ENCODE data around the gene JAKMIP3. TPM values are rescaled to one million over a fixed set of nuclear protein-coding genes. Genes with fewer than 3 reads are reported as not detected.

JAKMIP3 gene
- total and polyA plus RNA-seq, 10 of the 15 experiments (the other 5 are each of a cell fraction or from before 2014, with no cell fraction given) = 0.01 TPM; not detected in 7

DNA sequence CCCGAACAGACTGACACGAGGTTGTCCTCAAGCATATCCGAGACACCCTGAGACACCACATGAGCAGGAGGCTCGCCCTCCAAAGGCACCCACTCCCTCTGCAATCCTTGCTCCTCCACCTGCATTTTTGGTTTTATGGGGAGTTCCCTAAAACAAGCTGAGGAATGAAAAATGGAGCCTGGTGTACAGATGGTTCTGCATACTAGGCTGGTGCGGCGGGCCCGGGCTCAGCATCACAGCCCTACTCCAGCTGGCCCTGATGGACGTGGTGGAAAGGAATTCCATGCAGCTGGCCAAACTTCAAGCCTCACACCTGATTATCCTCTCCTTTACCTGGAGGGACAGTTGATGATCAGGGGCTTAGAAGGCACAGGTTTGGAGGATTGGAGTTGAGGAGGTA, 30.3 kb upstream of the JAKMIP3 start:
- Histone ChIP-seq H3K9me3 (replicated peaks; ENCODE audit: control insufficient read depth, insufficient read depth, low read length) (no peaks in the 10 kb centered on the region), H3K4me1 (ENCODE audit: control insufficient read depth, insufficient read depth, low read length) (no peaks in the 10 kb centered on the region), H3K27ac (ENCODE audit: control insufficient read depth, insufficient read depth) (no peak overlapping the region), H3K4me2 (ENCODE audit: control insufficient read depth, insufficient read depth) (no peak overlapping the region), H3K27me3 (replicated peaks in 1 of 2; ENCODE audit: control insufficient read depth in 2 of 2, insufficient read depth in 2 of 2, low read length in 1 of 2) (peaks cover 2 to 4% of the 10 kb centered on the region in 2 experiments; a peak in 3 of 4 replicates), H3K79me2 (ENCODE audit: control insufficient read depth, insufficient read depth, low read length) (no peaks in the 10 kb centered on the region), H4K20me1 (ENCODE audit: control insufficient read depth, insufficient read depth) (no peaks in the 10 kb centered on the region), H3K4me3 (no peak overlapping the region), H3K9ac (ENCODE audit: control insufficient read depth, insufficient read depth, low read length) (no peak overlapping the region), H2AFZ (ENCODE audit: control insufficient read depth, low read depth, low read length) (no peak overlapping the region), H3K36me3 (ENCODE audit: control insufficient read depth in 2 of 2, insufficient read depth in 2 of 2, low read length in 1 of 2) (no peaks in the 10 kb centered on the region)
- in situ Hi-C loops (cut with MboI) = no loop called here
- ATAC-seq (no peak), DNase-seq (ENCODE audit: low read depth, low spot score) (no peak), FAIRE-seq (no peak)
- intact Hi-C loops (cut with micrococcal nuclease; ENCODE audit: unreplicated experiment) = no loop called here
- BruUV-seq (replicated peaks) = no TSS peak
- 44% methylated on average over 8 of the region's 8 CpGs for WGBS (ENCODE audit: insufficient coverage, insufficient replicate concordance, low lambda C conversion rate, missing lambda C conversion rate)
- POLR2A ChIA-PET = no interaction called here
- SMC1A ChIA-PET (ENCODE audit: uncharacterized antibody, unreplicated experiment) = no interaction called here
- CTCF ChIA-PET = no interaction called here
- RAD21 ChIA-PET (ENCODE audit: unreplicated experiment) = no interaction called here
- TF ChIP-seq DPF2 (IDR thresholded peaks at IDR 0.05) (no peak), NFYA (IDR thresholded peaks at IDR 0.05; ENCODE audit: borderline replicate concordance, low read depth, low read length) (no peak), CHD4 (IDR thresholded peaks at IDR 0.05) (no peak), CREB1 (IDR thresholded peaks at IDR 0.05; ENCODE audit: low read depth) (no peak), ESRRA (IDR thresholded peaks at IDR 0.05; ENCODE audit: low read length) (no peak), MEF2B (IDR thresholded peaks at IDR 0.05; ENCODE audit: partially characterized antibody, poor library complexity, severe bottlenecking) (no peak), BMI1 (IDR thresholded peaks at IDR 0.05; ENCODE audit: borderline replicate concordance) (no peak), ZNF622 (IDR thresholded peaks at IDR 0.05) (no peak), BHLHE40 (IDR thresholded peaks at IDR 0.05; ENCODE audit: borderline replicate concordance in 1 of 2, low read depth in 2 of 2, low read length in 1 of 2) (no peak), ZNF217 (IDR thresholded peaks at IDR 0.05) (no peak)
- TF ChIP-seq, protein P1, sequence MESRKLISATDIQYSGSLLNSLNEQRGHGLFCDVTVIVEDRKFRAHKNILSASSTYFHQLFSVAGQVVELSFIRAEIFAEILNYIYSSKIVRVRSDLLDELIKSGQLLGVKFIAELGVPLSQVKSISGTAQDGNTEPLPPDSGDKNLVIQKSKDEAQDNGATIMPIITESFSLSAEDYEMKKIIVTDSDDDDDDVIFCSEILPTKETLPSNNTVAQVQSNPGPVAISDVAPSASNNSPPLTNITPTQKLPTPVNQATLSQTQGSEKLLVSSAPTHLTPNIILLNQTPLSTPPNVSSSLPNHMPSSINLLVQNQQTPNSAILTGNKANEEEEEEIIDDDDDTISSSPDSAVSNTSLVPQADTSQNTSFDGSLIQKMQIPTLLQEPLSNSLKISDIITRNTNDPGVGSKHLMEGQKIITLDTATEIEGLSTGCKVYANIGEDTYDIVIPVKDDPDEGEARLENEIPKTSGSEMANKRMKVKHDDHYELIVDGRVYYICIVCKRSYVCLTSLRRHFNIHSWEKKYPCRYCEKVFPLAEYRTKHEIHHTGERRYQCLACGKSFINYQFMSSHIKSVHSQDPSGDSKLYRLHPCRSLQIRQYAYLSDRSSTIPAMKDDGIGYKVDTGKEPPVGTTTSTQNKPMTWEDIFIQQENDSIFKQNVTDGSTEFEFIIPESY (IDR thresholded peaks at IDR 0.05) = no peak
- TF ChIP-seq, protein P2, sequence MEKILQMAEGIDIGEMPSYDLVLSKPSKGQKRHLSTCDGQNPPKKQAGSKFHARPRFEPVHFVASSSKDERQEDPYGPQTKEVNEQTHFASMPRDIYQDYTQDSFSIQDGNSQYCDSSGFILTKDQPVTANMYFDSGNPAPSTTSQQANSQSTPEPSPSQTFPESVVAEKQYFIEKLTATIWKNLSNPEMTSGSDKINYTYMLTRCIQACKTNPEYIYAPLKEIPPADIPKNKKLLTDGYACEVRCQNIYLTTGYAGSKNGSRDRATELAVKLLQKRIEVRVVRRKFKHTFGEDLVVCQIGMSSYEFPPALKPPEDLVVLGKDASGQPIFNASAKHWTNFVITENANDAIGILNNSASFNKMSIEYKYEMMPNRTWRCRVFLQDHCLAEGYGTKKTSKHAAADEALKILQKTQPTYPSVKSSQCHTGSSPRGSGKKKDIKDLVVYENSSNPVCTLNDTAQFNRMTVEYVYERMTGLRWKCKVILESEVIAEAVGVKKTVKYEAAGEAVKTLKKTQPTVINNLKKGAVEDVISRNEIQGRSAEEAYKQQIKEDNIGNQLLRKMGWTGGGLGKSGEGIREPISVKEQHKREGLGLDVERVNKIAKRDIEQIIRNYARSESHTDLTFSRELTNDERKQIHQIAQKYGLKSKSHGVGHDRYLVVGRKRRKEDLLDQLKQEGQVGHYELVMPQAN (conservative IDR thresholded peaks at IDR 0.05) = no peak
- TF ChIP-seq, protein P3, sequence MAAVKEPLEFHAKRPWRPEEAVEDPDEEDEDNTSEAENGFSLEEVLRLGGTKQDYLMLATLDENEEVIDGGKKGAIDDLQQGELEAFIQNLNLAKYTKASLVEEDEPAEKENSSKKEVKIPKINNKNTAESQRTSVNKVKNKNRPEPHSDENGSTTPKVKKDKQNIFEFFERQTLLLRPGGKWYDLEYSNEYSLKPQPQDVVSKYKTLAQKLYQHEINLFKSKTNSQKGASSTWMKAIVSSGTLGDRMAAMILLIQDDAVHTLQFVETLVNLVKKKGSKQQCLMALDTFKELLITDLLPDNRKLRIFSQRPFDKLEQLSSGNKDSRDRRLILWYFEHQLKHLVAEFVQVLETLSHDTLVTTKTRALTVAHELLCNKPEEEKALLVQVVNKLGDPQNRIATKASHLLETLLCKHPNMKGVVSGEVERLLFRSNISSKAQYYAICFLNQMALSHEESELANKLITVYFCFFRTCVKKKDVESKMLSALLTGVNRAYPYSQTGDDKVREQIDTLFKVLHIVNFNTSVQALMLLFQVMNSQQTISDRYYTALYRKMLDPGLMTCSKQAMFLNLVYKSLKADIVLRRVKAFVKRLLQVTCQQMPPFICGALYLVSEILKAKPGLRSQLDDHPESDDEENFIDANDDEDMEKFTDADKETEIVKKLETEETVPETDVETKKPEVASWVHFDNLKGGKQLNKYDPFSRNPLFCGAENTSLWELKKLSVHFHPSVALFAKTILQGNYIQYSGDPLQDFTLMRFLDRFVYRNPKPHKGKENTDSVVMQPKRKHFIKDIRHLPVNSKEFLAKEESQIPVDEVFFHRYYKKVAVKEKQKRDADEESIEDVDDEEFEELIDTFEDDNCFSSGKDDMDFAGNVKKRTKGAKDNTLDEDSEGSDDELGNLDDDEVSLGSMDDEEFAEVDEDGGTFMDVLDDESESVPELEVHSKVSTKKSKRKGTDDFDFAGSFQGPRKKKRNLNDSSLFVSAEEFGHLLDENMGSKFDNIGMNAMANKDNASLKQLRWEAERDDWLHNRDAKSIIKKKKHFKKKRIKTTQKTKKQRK (IDR thresholded peaks at IDR 0.05; ENCODE audit: low read depth, low read length) = no peak

All from GM12878 (cell line).